Stimulated activated CD8-positive, alpha-beta memory T cell treated with anti-CD3 and anti-CD28 coated beads, Interleukin-15, amount 100 ng/mL, for 24 hours (primary cell): ENCODE data around the gene MCOLN2.
"Not testable (repeated sequence)": the region's sequence is repeated elsewhere in the genome, so short reads cannot be mapped to it uniquely, and the experiment has no call there.

Experiments used
- DNase-seq: peaks from one replicate; pipeline ENCODE4 v3.0.0-alpha.2; 2020; ENCODE audit warnings: low read depth

Gene MCOLN2

DNA sequence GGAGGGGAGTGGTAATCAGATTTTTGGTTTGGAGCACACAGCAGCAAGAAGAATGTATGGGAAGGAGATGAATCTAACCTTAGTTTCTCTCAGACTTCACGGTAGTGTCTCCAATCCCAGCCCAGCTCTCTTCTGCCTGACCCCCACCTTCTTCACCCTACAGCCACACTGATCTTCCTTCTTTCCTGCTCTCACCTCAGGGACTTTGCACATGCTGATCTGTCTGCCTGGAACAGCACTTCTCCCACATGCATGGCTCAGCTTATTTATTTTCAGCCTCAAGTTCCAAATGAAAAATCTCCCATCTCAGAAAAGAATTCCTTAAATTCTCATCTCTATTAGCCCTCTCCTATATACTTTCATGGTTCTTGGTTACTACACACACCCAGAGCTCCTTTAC lies 55.1 kb downstream of the MCOLN2 start:
- DNase-seq = no peak

DNA sequence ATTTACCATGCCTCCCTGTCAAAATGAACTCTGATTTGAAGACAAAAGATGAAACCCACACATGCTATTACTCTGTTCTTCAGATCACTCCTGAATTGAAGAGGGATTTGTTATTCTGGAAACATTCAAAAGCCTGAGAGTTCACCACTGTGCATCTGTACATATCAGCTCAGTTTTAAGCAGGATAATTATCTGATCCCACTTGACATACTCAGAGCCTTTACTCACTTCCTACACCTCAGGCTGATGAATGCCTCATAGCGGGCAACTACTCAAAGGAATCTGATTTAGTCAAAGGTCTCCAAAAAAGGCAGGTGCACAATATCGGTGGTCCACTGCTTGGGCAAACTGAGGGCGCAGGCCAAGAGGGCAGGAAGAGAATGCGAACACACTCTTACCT lies 56.4 kb downstream of the MCOLN2 start:
- no peak for DNase-seq

DNA sequence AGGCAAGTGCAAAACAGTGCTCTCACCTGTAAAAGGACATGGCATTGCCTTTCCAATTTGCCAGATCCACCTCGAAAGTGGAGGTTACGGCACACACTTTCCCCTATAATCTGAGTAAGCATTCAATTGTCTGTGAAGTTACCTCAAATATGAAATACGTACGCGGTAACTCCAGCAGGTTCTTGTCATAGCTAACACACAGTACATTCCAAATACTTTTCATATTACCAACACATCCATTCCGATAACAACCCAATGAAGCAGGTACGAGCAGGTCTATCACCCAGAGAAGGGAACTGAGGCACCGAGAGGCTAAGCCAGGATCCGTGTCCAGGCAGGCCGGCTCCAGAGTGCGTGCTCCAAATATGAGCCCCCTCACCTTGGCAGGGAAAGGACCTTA lies 57.2 kb downstream of the MCOLN2 start:
- no peak for DNase-seq

DNA sequence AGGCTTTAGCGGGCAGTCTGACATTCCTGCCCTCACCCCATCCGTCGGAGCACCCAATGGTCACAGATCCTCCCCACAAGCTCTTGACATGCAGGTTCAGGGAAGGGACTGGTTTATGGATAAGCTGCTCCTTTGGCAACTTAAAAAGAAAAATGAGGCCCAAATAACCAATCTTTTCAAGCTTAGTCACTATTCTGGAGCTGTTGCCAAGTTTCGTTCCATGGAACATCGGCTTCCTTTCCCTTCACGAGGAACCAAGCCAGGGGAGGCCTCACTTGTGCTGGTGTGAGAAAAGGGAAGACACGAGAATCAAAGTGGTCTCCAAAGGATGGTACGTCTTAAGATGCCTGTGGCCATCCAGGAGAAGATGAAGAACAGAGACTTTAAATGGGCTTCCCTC lies 57.8 kb downstream of the MCOLN2 start:
- DNase-seq = no peak

DNA sequence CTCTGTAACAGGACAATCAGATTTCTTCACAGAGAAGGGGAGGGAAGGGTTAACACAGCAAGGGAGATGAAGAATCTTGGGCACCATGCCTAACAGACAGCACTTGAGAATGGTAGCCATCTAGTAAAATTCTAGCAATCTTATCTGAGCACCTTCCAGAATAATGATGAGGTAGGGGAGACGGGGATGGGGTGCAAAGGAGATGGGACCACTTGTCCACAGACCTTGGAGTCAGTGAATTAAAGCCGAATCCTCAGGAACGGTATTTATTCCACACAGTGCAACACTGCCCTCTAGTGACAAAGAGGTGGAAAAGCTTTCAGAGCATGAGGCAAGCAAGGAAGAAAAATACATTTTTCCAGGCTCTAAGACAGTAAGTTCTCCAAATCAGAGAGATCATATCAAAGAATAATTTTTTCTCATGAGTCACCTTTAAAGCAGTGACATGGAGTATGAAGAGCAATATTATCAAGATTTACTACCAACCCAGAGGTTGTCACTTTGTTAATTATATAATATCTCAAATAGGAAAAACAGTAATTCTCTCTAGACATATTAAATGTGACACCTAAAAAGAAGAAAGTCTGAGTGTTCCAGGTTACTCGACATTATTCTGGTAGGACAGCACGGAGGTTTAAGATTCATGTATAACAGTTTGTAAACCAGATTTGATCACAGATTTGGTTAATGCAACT lies 60.6 kb downstream of the MCOLN2 start:
- DNase-seq = no peak

DNA sequence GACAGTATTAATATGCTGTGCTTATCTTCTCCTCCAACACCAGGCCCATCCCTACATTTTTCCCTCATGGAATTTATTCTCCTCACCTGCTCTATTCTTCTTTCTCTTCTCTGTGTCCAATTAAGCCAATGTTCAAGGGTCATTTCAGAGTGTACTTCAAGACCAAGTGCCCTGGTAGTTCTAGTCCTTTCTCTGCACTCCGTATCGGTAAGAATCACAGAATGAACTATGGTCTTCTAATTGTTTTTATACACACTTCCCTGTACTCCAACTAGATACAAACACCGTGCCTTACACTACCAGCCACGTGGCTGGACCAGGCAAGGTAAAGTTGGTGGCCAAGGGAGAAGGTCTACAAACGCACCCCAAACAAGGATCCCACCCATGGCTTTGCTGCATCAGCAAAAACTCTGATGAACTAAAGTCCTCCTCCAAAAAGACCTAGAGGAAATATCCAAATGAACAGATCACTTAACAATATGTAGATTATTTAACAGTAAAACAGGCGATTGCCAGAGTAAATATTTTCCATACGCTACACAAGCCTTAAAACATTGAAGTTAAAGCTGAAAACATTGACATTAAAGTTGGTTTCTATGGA lies 63.8 kb downstream of the MCOLN2 start:
- no peak for DNase-seq

DNA sequence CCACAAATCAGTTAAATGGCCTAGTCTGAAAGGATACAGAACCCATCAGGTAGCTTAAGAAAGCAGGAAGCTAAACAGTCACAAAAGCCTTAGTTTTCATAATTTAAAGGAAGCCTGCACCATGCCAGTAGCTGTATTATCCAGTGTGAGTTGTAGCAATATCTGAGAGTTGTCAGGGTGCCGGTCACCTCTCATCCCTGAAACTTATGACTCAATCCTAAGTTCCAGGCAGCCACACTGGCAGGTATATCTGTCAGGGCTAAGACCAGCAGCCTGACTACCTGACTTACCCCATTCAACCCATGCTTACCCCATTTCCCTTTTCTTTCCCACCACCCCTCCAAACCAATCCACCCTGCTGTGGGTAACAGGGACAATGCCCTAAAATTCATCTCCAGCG lies 66.1 kb downstream of the MCOLN2 start:
- DNase-seq = no peak

DNA sequence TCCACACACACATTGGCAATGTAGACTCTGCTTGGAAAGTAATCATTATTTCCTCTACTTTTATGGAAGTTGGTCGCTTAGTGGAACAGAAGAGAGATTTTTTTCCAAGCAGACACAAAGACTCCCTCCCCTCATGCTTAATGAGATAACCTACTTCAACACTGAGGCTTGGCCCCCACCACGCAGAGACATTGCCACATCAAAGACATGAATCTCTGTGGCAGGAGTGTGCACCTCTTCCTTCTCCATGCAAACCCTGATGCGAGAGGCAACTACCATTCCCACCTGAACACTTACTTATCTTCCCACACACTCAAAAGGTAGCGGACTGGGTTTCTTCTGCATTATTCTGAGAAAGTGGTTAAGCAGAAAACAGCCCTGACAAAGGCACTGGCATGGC lies 66.6 kb downstream of the MCOLN2 start:
- no peak for DNase-seq

DNA sequence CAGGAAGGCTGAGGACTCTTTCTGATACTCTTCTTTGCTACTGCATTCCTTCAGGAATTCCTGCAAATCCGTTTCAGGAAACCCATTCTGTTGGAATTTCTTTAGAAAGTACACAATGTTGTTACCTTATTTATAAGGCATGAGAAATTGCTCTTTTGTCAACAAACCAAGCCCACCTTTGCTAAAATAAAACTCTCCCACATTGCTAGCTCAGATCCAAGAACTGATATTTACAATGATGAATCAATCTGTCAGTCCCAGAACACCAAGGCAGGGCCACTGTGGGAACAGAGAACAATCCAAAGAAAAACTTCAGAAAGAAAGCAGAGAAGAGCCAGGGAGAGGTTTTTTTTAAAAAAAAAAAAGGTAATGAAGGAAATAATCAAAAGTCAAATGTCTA lies 67.3 kb downstream of the MCOLN2 start:
- no peak for DNase-seq

DNA sequence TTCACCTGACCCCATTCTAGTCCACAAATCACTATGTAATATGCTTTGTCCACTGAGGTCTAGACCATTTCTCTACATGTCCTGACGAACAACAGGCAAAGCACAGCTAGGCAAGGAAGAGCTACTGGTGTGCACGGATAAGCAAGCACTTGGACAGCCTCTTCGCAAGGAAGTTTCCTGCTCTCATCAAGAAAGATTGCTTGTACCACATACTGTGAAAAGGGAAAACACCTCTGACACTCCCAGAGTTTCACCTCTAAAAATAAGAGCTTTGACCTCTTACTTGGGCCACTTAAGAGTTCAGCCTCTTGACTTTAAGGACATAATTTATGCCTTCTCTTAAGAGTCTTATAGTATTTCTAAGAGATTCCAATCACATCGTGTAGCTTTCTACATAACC lies 67.9 kb downstream of the MCOLN2 start:
- DNase-seq = no peak

DNA sequence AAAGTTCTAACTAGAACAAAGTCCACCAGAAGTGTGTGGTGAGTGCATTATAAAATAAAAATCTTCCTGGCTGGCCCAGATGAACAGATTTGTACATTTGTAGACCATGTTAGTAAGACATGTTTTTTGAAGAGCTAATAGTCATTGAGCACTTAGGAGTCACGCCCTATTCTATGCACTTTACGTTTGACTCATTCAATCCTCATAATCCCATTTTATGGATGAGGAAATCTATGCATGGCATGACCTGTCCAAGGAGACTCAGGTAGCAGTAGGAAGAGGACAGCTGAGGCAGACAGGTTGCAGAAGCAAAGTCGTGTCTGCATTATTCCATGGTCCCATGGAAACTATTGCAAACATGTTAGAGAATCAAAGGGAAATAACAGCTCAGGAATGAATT lies 73.6 kb downstream of the MCOLN2 start:
- no peak for DNase-seq

DNA sequence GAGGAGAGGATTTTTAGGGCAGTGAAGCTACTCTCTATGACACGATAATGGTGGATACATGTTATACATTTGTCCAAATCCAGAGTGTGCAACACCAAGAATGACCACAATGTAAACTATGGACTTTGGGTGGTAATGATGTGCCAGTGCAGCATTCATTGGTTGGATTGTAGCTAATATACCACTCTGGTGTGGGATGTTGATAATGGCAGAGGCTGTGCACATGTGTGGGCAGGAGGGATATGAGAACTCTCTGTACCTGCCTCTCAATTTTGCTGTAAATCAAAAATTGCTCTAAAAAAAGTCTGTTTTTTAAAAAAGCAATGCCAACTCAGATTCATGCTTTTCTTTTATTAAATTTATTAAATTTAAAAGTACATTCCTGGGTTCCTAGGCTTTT lies 76.8 kb downstream of the MCOLN2 start:
- DNase-seq = no peak

DNA sequence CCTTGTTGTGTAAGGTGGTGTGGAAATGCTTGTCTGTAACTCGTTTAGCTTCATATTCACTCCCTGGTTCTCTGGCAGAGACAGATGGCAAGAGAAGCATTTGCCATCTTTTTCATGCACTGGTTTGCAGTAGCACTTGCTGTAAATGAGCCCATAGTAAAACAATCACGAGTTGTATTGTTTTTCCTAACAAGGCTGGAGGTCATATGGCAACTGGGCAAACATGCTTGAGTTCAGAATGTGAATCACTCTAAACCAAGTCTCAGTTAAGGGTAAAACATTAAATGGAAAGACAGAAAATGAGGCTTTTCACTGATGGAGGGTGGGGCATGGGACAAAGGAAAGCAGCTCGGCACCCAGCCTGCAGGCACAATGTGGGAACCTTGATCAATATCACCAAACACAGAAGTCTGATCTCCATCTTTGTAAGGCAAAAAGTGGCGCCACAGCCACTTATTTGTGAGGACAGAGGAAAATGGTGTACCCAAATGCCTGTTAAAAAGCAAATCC lies 77.4 kb downstream of the MCOLN2 start:
- no peak for DNase-seq

DNA sequence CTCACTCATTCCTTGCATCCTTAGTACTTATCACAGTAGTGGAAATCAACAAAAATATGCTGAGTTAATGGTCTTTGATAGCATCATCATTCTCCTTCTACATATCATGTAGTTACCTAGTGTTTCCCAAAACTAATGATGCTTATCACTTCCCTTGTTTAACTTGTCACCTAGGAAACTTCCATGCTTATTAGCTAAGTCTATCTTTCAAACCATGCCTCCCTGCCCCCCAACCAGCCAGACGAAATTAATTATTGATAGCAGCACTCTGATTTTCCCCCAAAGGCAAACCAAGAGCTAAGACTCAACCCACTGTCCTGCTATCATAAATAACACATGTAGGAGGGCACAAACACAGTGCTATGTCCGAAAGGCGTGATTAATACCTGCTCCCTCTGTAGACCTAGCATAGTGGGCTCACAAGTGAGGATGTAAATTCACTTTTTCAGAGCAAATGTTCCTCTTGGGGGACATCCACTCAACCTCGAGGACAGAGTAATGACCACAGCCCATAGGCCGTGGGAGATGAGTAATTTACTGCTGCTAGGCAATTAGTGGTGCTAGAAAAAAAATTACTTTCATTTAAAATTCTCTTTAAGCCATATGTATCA lies 78.1 kb downstream of the MCOLN2 start:
- no peak for DNase-seq

DNA sequence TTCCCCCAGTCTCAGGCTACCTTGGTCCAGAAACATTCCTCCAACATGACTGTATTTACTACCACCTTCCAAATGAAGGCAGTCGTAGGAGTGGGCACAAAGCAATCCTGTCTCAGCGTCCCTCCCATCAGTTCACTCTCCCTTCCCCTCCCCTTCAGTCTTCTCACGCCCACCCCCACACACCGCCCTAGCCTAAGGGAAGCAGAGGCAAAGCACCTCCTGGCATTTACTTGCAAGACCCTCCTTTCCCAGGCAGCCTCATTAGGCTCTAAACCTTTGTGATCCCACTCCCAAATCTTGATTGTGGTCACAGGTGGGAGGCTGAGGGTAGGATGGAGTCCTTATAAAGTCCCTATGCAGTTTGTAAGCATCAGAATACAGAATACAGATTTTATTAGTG lies 80.0 kb downstream of the MCOLN2 start:
- no peak for DNase-seq

DNA sequence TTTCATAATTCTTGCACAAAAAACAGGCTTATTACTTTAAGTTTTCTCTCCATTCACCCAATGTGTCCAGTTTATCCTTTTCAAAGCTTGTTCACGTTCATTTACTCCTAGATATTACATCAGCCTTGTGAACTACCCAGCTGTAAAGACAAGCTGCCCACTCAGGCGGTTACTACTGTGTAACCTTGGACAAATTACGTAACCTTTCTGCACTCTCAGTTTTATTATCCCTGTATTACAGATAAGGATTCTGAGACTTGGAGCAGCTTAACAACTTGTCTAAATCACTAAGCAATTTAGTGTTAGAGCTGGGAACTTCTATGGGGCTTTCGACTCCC lies 83.4 kb downstream of the MCOLN2 start:
- DNase-seq = no peak

DNA sequence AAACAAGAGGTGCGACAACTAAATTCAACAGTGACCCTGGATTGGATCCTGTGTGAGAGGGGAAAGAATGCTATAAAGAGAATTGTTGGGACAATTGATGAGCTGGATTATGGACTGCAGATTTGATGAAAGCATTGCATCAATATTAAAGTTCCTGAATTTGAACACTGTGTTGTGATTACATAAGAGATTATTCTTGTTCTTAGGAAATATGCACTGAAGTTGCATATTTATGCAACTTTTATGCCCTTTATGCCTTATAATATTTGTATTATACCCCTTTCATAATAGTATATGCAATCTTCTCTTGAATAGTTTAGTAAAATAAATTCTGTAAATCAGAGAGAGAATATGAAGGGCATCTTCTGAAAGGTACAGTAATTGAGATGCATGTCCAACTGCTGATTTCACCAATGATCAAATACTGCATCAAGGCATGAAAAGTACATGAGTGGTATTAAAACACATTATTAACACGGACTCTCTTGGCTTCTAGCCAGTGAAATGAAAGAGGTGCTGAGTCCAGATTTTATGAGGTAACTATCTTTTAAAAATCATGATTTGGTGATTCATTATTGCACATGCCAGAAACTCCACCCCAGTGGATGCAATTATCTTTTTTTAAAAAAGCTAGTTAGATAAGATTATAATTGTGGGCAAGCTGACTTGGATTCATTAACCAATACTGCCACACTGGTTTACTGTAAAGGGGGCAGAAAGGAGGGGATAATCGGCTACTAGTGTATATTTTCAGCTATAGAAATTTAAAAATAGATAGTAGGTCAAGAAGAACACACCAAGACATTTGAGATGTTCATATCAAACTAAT lies 84.0 kb downstream of the MCOLN2 start:
- DNase-seq = no peak

DNA sequence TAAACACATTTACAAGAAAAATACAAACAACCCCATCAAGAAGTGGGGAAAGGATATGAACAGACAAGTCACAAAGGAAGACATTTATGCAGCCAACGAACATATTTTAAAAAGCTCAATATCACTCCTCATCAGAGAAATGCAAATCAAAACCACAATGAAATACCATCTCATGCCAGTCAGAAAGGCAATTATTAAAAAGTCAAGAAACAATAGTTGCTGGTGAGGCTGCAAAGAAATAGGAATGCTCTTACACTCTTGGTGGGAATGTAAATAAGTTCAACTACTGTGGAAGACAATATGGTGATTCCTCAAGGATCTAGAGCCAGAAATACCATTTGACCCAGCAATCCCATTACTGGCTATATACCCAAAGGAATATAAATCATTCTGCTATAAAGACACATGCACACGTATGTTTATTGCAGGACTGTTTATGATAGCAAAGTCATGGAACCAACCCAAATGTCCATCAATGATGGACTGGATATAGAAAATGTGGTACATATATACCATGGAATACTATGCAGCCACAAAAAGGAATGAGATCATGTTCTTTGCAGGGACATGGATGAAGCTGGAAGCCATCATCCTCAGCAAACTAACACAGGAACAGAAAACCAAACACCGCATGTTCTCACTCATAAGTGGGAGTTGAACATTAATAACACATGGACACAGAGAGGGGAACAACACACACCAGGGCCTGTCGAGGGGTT lies 88.0 kb downstream of the MCOLN2 start:
- not testable (repeated sequence) for DNase-seq

DNA sequence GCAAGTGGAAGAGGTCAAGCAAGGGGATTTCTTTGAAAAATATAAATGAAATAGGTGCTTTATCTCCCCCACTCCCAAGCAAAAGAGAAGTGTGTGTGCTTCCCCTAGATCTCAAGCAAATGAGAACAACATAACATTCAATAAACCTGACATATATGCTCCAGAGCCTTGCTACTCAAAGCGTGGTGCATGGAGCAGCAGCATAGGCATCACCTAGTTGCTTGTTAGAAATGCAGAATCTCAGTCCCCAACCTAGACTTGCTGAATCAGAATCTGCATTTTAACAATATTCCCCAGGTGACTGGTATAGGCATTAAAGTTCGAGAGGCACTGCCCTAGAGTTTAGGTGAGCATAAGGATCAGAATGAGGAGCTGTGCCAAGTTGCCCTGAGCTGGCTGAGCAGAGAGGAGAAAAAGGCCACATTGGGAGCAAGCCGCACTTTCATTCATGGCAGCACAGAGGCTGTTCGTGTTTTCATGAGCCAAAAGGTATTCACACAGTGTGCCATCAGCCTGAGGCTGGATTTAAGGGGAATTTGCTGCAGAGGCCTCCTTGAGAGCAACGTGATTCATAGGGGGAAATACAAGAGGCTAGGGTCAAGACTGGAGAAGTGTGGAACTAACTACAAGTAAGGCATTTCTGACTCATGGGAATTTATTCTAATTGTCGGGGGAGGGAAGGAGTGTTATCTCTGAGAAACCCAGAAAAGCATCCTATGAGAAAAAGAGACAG lies 89.7 kb downstream of the MCOLN2 start:
- DNase-seq = no peak

DNA sequence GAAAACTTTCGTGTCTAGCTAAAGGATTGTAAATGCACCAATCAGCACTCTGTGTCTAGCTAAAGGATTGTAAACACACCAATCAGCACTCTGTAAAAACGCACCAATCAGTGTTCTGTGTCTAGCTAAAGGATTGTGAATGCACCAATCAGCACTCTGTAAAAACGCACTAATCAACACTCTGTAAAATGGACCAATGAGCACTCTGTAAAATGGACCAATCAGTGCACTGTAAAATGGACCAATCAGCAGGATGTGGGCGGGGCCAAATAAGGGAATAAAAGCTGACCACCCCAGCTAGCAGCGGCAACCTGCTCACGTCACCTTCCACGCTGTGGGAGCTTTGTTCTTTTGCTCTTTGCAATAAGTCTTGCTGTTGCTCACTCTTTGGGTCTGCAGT lies 94.2 kb downstream of the MCOLN2 start:
- not testable (repeated sequence) for DNase-seq

DNA sequence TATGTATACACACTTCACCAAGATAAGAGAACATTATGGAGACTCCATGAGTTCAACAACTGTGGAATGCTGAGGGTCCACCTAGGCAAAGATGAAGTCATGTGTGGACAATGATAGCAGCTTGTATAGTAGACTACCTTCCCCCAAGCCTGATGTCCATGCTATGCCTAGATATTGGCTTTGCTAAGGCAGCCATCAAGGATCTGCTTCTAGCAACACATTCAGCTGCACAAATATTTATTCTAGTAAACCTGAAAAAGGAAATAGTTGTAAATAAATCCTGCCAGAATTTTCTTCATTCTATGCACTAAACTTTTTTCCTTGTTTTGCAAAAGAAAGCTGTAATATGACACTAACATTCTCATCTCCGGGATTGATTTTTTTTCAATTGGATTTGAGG lies 96.9 kb downstream of the MCOLN2 start:
- no peak for DNase-seq

DNA sequence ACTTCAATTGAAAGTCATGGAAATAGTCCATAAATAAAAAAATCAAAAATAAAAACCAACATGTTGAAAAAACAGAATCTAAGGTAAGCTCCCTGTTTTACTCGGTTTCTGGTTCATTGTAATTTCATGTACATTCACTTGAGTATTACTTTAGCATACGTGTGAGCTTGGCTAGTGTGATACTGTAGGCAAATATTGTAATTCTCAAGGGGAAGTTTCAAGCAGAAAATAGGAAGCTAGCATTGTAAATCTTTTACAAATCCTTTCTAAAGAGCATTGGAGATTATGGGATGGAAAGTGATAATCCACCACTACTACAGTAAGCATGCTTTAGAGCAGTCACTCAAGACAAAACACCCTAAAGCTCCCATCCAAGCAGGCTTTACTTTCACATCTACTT lies 100.6 kb downstream of the MCOLN2 start:
- DNase-seq = no peak
